ENCODE measurements around the gene HAGH. TPM values are rescaled to one million over a fixed set of nuclear protein-coding genes. Genes with fewer than 3 reads are reported as not detected.

Gene HAGH
- total RNA-seq, 2 experiments from 2014 or later, result 26.9 to 29.9 TPM

GRCh38 chr16:1762196-1762878, 64.3 kb downstream of the HAGH start:
- Histone ChIP-seq H3K4me2 (ENCODE audit: low read length) (no peak overlapping the region), H3K79me2 (ENCODE audit: insufficient read depth, low read depth, low read length) (no peaks in the 10 kb centered on the region), H3K36me3 (ENCODE audit: insufficient read depth, low read length) (peaks cover 37% of the 10 kb centered on the region), H3K4me1 (ENCODE audit: insufficient read depth, low read length, poor library complexity, severe bottlenecking) (no peaks in the 10 kb centered on the region), H2AFZ (ENCODE audit: low read length) (no peak overlapping the region), H3K4me3 (ENCODE audit: low read depth, low read length, poor library complexity, severe bottlenecking) (no peak overlapping the region), H4K20me1 (ENCODE audit: insufficient read depth, low read length) (no peaks in the 10 kb centered on the region), H3K27ac (ENCODE audit: low read depth, low read length, poor library complexity, severe bottlenecking) (no peak overlapping the region), H3K9me3 (ENCODE audit: low read length) (no peaks in the 10 kb centered on the region), H3K9me2 (ENCODE audit: insufficient read depth, low read length) (no peaks in the 10 kb centered on the region)
- no TSS peak for BruUV-seq (replicated peaks)
- ChIA-PET POLR2A (no interaction called here), CTCF (ENCODE audit: unreplicated experiment) (no interaction called here)
- DNase-seq (ENCODE audit: low spot score), result no peak
- intact Hi-C loops (cut with micrococcal nuclease; ENCODE audit: unreplicated experiment), result no loop called here
- TF ChIP-seq CTCF (conservative IDR thresholded peaks at IDR 0.05; ENCODE audit: low read length) (no peak), EZH2phosphoT487 (IDR thresholded peaks at IDR 0.05; ENCODE audit: borderline replicate concordance, low read depth, low read length) (no peak)

GRCh38 chr16:1761751-1762150, 64.9 kb downstream of the HAGH start:
- Histone ChIP-seq H3K9me2 (ENCODE audit: insufficient read depth, low read length) (no peaks in the 10 kb centered on the region), H3K36me3 (ENCODE audit: insufficient read depth, low read length) (peaks cover 31% of the 10 kb centered on the region), H3K79me2 (ENCODE audit: insufficient read depth, low read depth, low read length) (no peaks in the 10 kb centered on the region), H3K4me1 (ENCODE audit: insufficient read depth, low read length, poor library complexity, severe bottlenecking) (no peaks in the 10 kb centered on the region), H4K20me1 (ENCODE audit: insufficient read depth, low read length) (no peaks in the 10 kb centered on the region), H3K27ac (ENCODE audit: low read depth, low read length, poor library complexity, severe bottlenecking) (no peak overlapping the region), H3K4me2 (ENCODE audit: low read length) (no peak overlapping the region), H3K4me3 (ENCODE audit: low read depth, low read length, poor library complexity, severe bottlenecking) (no peak overlapping the region), H2AFZ (ENCODE audit: low read length) (no peak overlapping the region), H3K9me3 (ENCODE audit: low read length) (no peaks in the 10 kb centered on the region)
- no peak for TF ChIP-seq EZH2phosphoT487 (IDR thresholded peaks at IDR 0.05; ENCODE audit: borderline replicate concordance, low read depth, low read length)
- TF ChIP-seq CTCF (conservative IDR thresholded peaks at IDR 0.05; ENCODE audit: low read length), result no peak
- POLR2A ChIA-PET, result no interaction called here
- no TSS peak for BruUV-seq (replicated peaks)
- CTCF ChIA-PET (ENCODE audit: unreplicated experiment), result no interaction called here
- intact Hi-C loops (cut with micrococcal nuclease; ENCODE audit: unreplicated experiment), result no loop called here
- no peak for DNase-seq (ENCODE audit: low spot score)

- H2AFZ ChIP-seq (ENCODE audit: low read length), result no peak overlapping the region
- H3K4me2 ChIP-seq (ENCODE audit: low read length), result no peak overlapping the region
- intact Hi-C loops (cut with micrococcal nuclease; ENCODE audit: unreplicated experiment), result no loop called here
- no peak overlapping the region for H3K4me3 ChIP-seq (ENCODE audit: low read depth, low read length, poor library complexity, severe bottlenecking)
- H3K79me2 ChIP-seq (ENCODE audit: insufficient read depth, low read depth, low read length), result no peaks in the 10 kb centered on the region
- CTCF ChIA-PET (ENCODE audit: unreplicated experiment), result no interaction called here
- H3K9me2 ChIP-seq (ENCODE audit: insufficient read depth, low read length), result no peaks in the 10 kb centered on the region
- peaks cover 25% of the 10 kb centered on the region for H3K36me3 ChIP-seq (ENCODE audit: insufficient read depth, low read length)
- DNase-seq (ENCODE audit: low spot score), result no peak
- no peak overlapping the region for H3K27ac ChIP-seq (ENCODE audit: low read depth, low read length, poor library complexity, severe bottlenecking)
- no peaks in the 10 kb centered on the region for H4K20me1 ChIP-seq (ENCODE audit: insufficient read depth, low read length)
- no peaks in the 10 kb centered on the region for H3K9me3 ChIP-seq (ENCODE audit: low read length)
- POLR2A ChIA-PET, result no interaction called here
- TF ChIP-seq EZH2phosphoT487 (IDR thresholded peaks at IDR 0.05; ENCODE audit: borderline replicate concordance, low read depth, low read length) (no peak), CTCF (conservative IDR thresholded peaks at IDR 0.05; ENCODE audit: low read length) (no peak)
- BruUV-seq (replicated peaks), result no TSS peak
- H3K4me1 ChIP-seq (ENCODE audit: insufficient read depth, low read length, poor library complexity, severe bottlenecking), result no peaks in the 10 kb centered on the region
Measured at GRCh38 chr16:1760911-1761310, 65.7 kb downstream of the HAGH start.

Measured in OCI-LY7 (cell line).